Measurements from ENCODE around the gene CCDC92.

The CCDC92 gene

GRCh38 chr12:124002021-124002644 lies 29.5 kb upstream of the CCDC92 start:
- no peak for DNase-seq

- no peak for DNase-seq
These were observed 28.7 kb upstream of the CCDC92 start for GRCh38 chr12:124001343-124001742.

GRCh38 chr12:124000111-124000510 lies 27.5 kb upstream of the CCDC92 start:
- DNase-seq, result no peak

- no peak for DNase-seq
These were observed 26.3 kb upstream of the CCDC92 start for GRCh38 chr12:123998991-123999359.

GRCh38 chr12:123998344-123998990 lies 25.8 kb upstream of the CCDC92 start:
- no peak for DNase-seq

- no peak for DNase-seq
These were observed 25.3 kb upstream of the CCDC92 start for GRCh38 chr12:123997908-123998307.

GRCh38 chr12:123997033-123997822 lies 24.6 kb upstream of the CCDC92 start:
- DNase-seq, result no peak

- no peak for DNase-seq
These were observed 23.9 kb upstream of the CCDC92 start for GRCh38 chr12:123996581-123996980.

- DNase-seq, result no peak
These were observed 22.6 kb upstream of the CCDC92 start for GRCh38 chr12:123995023-123995748.

GRCh38 chr12:123992118-123992825 lies 19.6 kb upstream of the CCDC92 start:
- no peak for DNase-seq

- DNase-seq, result no peak
These were observed 18.8 kb upstream of the CCDC92 start for GRCh38 chr12:123991372-123991951.

- no peak for DNase-seq
These were observed 17.9 kb upstream of the CCDC92 start for GRCh38 chr12:123990511-123990910.

- no peak for DNase-seq
These were observed 17.1 kb upstream of the CCDC92 start for GRCh38 chr12:123989753-123990152.

GRCh38 chr12:123989168-123989567 lies 16.5 kb upstream of the CCDC92 start:
- no peak for DNase-seq

- no peak for DNase-seq
These were observed 14.4 kb upstream of the CCDC92 start for GRCh38 chr12:123987022-123987421.

- no peak for DNase-seq
These were observed 13.8 kb upstream of the CCDC92 start for GRCh38 chr12:123986374-123986965.

- no peak for DNase-seq
These were observed 12.3 kb upstream of the CCDC92 start for GRCh38 chr12:123984903-123985302.

GRCh38 chr12:123983822-123984485 lies 11.3 kb upstream of the CCDC92 start:
- peak; percentile 64 to 66 for DNase-seq

- no peak for DNase-seq
These were observed 9.6 kb upstream of the CCDC92 start for GRCh38 chr12:123982269-123982668.

- no peak for DNase-seq
These were observed 6.9 kb upstream of the CCDC92 start for GRCh38 chr12:123979566-123979965.

GRCh38 chr12:123976227-123976826 lies 3.7 kb upstream of the CCDC92 start:
- DNase-seq, result no peak
